ENCODE measurements around the gene DLAT.
"Not testable (repeated sequence)": the region's sequence is repeated elsewhere in the genome, so short reads cannot be mapped to it uniquely, and the experiment has no call there.

DLAT gene

DNA sequence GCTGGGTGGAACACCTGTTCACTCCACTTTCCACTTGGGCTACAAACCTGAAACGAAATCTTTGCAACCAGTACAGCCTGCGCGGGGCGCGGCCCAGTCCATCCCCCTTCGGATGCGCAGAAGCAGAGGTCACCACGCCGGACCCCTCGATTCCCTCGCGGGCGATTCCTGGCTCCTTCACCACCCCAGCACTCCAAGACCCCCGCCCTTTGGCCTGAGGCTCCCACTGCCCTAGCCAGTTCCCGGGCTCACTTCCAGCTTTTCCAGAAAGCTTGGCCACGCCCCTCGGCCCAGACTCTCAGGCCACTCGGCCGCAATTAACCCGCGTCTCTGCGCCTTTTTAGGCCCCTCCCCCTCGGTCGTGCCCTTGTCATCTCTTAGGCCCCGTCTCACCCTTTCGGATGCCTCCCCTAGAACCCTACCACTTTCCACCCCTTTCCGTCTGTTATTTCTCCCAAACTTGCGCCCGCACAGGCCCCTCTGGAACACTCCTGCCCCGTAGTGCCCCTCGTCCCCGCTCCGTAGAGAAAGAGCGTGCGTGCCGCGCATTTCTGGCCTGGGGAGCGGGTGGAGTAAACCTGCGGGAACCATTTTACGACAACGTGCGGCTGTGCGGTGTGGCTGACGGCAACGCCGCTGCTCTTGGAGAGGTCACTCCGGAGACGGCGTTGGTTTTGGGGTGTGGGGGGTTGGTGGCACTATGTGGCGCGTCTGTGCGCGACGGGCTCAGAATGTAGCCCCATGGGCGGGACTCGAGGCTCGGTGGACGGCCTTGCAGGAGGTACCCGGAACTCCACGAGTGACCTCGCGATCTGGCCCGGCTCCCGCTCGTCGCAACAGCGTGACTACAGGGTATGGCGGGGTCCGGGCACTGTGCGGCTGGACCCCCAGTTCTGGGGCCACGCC lies at the start of gene DLAT:
TSS of gene DLAT (plus strand) at position 636 of the 906 bp plus-strand sequence. CDS start at position 701, 65 bp downstream.
- DNase-seq (ENCODE audit: extremely low read depth in 1 of 2, low read depth in 1 of 2) = peak; percentile 73 to 82

DNA sequence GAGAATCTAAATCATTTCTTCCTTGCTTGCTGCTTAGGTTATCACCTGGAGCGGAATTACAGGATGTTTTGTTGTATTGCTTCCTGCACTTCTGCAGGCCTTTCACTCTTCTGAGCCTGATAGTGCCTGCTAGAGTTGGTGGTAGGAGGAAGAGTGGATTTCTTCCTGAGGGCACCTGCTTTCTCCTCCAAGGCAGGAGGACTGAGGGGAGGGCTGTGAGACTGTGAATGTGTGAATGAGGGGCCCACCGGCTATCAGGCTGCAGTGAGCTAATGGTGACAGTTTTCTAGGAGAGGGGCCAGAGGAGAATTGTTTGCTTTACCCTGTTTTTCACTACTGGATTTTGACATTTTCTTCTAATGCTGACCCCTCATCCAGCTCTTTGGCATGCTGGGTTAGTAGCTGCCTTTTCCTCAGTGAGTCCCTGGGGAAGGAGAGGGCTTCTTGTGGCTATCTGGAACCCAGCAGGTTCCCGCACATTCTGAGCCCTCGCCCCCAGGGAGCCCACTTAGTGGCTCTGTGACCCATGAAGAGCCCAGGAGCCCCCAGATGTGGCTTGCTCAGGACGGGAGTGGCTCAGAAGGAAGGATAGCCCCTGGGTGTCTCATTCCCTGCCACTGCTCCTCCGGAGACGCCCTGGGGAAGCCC lies 49.0 kb upstream of the DLAT start:
- DNase-seq (ENCODE audit: extremely low read depth in 1 of 2, low read depth in 1 of 2) = no peak

DNA sequence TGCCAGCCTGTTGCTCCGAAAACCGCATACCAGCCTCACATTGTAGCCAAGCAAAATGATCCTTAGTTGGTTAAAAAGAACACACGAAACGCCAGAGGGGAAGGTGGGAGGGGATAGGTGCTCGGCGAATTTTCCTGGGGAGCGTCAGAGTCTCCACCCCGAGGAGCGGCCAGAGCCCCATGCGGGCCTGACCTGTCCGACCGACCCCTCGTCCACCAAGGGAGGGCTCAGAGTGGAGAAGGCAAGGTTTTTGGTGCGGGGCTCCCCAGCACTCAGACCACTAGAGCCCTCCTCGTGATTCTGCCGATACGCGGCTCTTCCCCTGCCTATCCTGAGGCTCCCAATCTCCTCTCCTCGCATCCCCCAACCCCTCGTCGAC lies 48.5 kb upstream of the DLAT start:
- no peak for DNase-seq (ENCODE audit: extremely low read depth in 1 of 2, low read depth in 1 of 2)

DNA sequence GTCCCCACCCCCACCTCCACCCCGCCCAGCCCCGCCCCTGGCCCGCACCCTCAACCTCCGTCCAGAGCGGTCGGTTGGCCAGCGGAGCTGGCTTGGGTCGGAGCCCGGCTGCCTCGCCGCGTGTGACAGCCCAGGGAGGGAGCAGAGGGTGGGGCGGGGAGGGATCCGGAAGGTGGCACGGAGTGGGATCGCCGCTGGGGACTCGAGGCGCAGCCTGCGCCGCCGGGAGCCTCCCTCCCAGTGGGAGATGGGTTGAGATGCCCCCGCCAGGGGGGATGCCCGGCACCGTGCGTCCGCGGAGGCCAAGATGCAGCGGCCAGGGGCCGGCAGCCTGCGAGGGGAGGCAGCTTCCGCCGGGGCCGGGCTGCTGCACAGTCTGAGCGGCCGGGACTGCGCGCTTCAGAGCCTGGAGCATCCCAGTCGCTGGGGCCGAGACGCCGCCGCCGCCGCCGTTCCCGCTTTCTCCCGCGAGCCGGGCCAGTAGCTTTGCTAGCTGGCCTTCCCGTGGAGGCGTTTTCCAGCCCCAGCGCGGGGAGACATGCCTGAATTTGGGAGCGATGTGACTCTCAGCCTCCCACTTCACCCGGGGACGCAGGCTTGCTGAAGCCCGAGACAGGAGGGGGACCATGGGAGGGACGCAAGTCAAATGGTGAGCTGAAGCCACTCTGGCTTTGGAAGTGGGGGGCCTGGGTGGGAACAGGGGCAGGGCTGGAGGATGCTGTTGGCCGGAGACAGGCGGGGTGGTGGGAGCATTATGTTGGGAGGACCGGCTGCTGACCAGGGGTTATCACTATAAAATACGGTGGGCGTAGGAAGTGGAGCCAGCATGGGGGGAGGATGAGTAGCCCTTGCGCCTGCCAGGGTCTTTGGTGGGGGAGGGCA lies 47.8 kb upstream of the DLAT start:
- DNase-seq (ENCODE audit: extremely low read depth in 1 of 2, low read depth in 1 of 2) = no peak

DNA sequence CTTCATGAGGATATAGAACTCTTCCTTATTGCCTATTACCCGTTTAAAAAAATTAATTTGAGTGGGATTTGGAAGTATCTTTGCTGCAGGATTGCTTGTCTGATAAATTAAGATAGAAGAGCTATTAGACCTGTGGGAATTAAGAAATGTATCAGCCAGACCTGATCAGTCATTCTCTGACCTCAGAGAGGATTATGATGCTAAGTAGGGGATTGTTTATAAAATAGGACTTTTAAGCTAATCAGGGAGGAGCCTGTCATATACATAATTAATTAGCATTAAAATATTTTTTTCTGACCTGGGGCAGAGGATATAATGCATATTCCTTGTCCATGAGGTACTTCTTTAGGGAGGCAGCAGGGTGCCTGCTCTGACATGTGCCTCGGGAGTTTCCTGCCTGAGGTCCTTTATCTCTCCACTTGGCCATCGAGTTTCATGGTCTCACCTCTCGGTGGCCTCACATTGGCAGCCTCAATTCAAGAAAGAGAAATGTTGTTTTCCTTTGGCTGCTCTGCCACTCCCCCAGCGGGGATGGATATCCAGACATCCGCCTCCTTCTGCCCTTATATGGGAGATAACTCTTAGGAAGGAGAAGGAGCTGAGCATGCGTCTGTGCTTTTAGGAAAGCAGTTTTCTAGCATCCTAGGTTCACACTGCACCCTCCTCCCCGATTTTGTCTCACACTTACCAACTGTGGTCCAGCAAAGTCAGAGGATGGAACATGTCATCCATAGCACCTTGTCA lies 47.0 kb upstream of the DLAT start:
- no peak for DNase-seq (ENCODE audit: extremely low read depth in 1 of 2, low read depth in 1 of 2)

DNA sequence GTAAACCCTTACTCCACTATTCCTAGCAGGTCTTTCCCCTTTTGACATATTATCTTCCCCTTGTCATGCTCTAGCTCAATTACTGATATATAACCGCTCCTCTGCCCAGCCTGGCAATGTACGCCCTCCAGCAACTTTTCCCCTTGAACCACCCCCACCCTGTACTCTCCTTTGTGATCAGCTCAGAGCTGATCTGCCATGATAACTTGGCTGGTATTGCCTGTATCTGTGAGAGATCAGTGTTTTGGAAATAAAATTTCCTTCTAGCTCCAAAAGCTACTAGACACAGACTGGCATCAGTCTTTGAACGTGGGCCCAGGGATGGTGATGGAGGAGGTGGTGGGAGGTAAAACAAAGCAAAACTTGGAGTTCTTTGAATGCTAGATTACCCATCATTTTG lies 45.1 kb upstream of the DLAT start:
- no peak for DNase-seq (ENCODE audit: extremely low read depth in 1 of 2, low read depth in 1 of 2)

DNA sequence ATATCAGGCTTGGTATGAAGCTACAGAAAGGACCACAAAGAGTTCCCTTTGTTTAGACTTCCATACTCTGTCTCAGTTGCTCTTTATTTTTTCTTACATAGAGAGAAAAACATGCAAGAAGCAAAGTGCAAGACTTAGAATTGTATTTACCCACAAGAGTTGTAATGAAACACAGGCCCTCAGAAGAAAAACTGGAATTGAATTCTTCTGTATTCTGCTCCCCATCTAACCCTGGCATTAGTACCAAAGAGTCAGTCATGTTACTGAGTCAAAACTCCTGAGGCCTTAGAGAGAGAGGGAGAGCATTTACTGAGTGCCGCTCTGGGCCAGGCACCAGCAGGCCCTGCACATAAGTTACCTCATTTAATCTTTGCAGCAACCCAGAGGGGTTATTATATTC lies 43.9 kb upstream of the DLAT start:
- DNase-seq (ENCODE audit: extremely low read depth in 1 of 2, low read depth in 1 of 2) = no peak

DNA sequence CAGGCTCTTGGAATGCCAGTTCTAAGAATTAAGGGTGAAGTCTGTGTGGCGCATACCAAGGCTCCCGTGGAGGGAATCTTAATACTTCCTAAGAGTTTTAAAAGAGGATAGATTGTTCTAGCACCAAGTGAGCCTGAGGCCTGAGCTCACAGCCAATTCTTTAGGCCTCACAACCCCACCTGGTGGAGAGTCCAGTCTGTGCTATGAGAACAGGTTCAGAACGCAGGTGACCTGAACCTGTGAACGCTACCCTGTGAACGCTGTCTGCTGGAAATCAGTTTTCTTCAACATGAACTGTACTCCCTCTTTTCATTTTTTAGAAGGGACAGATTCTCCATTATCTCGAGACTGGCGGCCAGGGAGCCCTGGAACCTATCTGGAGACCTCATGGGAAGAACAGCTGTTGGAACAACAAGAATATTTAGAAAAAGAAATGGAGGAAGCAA lies 43.2 kb upstream of the DLAT start:
- peak in 1 of 2 donors; percentile 17 for DNase-seq (ENCODE audit: extremely low read depth in 1 of 2, low read depth in 1 of 2)

GRCh38 chr11:111982541-111983186 lies 42.5 kb upstream of the DLAT start:
- no peak for DNase-seq (ENCODE audit: extremely low read depth in 1 of 2, low read depth in 1 of 2)

GRCh38 chr11:111983187-111983986 lies 41.8 kb upstream of the DLAT start:
- DNase-seq (ENCODE audit: extremely low read depth in 1 of 2, low read depth in 1 of 2) = no peak

GRCh38 chr11:111986589-111986988 lies 38.6 kb upstream of the DLAT start:
- DNase-seq (ENCODE audit: extremely low read depth in 1 of 2, low read depth in 1 of 2) = no peak

- DNase-seq (ENCODE audit: extremely low read depth in 1 of 2, low read depth in 1 of 2) = no peak
Measured at GRCh38 chr11:111990381-111990780, 34.8 kb upstream of the DLAT start.

DNA sequence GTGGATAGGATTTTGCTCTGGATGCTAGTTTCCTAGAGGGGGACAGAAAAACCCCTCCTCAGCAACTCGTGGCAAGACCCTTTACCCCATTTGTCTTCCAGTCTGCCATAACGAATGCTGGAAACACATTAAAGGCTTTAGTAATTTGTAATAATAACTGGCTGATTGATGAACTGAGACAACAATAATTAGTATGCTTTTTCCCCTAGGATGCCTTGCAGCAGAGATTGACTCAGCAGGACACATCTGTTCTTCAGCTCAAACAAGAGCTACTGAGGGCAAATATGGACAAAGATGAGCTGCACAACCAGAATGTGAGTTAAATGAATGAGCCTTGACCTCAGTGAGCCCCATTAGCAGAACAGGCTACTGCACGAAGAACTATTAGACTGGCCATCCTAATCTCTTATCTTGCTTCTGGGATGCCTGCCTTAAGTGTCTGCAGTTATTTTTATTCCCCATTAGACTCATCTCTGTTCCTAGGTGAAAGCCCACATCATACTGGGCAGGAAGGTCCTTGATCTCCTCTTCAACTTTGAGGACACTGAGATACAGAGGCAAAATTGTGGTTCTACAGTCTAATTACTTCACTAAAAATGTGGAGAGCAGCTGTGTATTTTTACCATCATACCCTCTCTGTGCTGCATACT lies 32.9 kb upstream of the DLAT start:
- DNase-seq (ENCODE audit: extremely low read depth in 1 of 2, low read depth in 1 of 2) = no peak

DNA sequence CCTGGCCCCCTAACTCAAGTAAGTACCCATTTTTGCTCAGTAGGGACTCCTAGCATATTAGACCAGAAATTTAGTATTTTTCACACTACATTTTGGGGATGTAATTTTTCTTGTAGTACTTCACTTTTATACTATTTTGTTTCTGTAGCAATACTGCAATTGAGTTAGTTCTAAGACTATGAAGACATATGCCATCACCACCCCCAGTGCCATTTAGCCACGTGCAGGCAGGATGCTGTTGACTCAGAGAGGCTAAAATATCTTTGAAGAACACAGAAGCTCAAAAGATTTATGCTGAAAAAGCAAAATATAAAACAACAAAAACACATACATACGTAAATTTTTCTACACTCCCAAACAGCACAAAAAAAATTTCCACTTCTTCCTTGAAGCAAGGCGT lies 29.1 kb upstream of the DLAT start:
- DNase-seq (ENCODE audit: extremely low read depth in 1 of 2, low read depth in 1 of 2) = no peak

- not testable (repeated sequence) for DNase-seq (ENCODE audit: extremely low read depth in 1 of 2, low read depth in 1 of 2)
Measured at GRCh38 chr11:111996669-111997068, 28.5 kb upstream of the DLAT start.

DNA sequence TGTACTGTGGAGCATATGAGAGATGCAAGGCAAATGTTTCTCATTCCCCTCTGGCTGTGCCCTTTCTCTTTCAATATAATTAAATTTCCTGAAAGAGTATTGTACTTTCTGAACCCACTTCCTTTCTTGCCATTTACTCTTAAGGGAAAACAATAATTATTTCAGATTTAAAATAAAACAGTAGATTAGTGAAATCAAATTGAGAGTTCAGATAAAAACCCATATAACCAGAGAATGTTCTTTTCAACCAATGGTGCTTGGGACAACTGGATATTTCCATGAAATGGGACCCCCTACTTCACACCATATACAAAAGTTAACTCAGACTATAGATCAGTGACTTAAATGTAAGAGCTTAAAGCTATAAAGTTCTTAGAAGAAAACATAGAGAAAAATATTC lies 26.1 kb upstream of the DLAT start:
- no peak for DNase-seq (ENCODE audit: extremely low read depth in 1 of 2, low read depth in 1 of 2)

DNA sequence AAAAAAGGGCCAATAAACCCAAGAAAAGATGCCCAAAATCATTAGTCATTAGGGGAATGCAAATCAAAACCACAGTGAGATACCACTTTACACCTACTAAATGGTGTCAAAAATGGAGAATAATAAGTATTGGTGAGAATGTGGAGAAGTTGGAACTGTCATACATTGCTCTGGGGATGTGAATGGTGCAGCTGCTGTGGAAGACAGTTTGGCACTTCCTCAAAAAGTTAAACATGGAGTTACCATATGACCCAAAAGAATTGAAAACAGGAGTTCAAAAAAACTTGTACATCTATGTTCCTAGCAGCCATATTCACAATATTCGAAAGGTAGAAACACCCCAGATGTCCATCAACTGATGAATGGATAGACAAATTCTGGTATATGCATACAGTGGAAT lies 24.5 kb upstream of the DLAT start:
- no peak for DNase-seq (ENCODE audit: extremely low read depth in 1 of 2, low read depth in 1 of 2)

DNA sequence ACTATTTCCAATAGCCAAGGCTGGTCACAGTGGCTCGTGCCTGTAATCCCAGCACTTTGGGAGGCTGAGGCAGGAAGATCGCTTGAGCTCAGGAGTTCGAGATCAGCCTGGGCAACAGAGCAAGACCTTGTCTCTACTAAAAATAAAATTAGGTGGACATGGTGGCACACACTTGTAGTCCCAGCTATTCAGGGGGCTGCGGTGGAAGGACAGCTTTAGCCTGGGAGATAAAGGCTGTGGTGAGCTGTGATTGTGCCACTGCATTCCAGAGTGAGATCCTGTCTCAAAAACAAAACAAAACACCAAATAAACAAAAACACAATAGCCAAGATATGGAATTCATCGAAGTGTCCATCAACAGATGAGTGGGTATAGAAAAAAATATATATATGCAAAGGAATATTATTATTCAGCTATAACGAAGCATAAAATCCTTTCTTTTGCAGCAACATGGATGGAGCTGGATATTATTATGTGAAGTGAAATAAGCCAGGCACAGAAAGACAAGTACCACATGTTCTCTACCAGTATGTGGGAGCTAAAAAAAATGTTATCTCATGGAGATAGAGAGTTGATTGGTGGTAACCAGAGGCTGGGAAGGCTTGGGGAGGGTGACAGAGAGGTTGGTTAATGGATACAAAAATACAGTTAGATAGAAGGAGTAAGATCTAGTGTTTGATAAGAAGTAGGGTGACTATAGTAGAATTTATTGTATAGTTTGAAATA lies 22.6 kb upstream of the DLAT start:
- no peak for DNase-seq (ENCODE audit: extremely low read depth in 1 of 2, low read depth in 1 of 2)

All from stimulated activated CD8-positive, alpha-beta memory T cell treated with anti-CD3 and anti-CD28 coated beads, Interleukin-7, amount 100 ng/mL, for 48 hours (primary cell).